HFF-Myc (cell line): Measurements from ENCODE around the gene RNLS.

ENCODE experiments used
- DNase-seq: peaks from one replicate; pipeline ENCODE4 v3.0.0-alpha.2; 2011; ENCODE audit warnings: low read depth; ENCODE audit errors: extremely low read depth
- H3K4me3 ChIP-seq: replicated peaks from 2 replicates; pipeline ENCODE4 v1.5.1; 2011; ENCODE audit warnings: low read depth, mild to moderate bottlenecking, control low read depth, low read length
- CTCF ChIP-seq: IDR thresholded peaks from 2 replicates; pipeline ENCODE4 v1.5.1; 2012; ENCODE audit warnings: mild to moderate bottlenecking, low read depth, low read length, control low read depth; ENCODE audit errors: missing control alignments

Gene RNLS

GRCh38 chr10:88616250-88616977 lies 33.3 kb upstream of the RNLS start:
- no peak for TF ChIP-seq CTCF
- no peak for DNase-seq
- H3K4me3 ChIP-seq, result no peak overlapping the region

DNA sequence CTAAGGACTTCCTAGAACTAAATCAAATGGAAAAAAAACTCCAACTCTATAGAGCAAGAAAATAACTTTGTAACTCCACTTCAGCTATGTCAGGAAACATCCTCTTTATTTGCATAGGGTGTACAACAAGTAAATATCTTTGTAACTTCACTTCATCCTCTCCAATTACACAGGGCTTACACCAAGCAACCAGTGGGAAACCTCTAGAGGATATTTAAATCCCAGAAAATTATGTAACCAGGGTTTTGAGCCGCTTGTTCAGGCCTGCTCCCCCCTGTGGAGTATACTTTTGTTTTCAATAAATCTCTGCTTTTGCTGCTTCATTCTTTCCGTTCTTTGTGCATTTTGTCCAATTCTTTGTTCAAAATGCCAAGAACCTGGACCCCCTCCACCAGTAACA lies 25.7 kb upstream of the RNLS start:
- no peak for DNase-seq
- no peak for TF ChIP-seq CTCF
- H3K4me3 ChIP-seq, result no peak overlapping the region

GRCh38 chr10:88608052-88608732 lies 25.1 kb upstream of the RNLS start:
- H3K4me3 ChIP-seq, result no peak overlapping the region
- TF ChIP-seq CTCF, result no peak
- no peak for DNase-seq

DNA sequence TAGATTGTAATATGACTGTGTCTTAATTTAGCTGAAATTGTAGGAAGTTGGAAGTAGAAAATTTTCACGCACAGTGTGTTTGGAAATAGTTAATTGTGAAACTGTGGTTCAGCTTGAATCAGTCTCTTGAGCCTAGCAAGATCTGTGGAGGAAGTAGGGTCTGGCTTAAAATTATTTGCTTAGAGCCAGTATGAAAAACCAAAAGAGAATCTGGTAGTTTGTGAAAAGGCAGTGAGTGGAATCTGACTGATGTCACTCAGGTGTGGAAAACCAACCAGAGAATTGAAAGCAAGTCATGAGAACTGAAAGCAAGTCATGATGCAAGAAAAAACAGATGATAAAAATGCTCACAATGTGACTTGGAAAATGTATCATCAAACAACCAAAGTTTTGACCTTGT lies 14.9 kb upstream of the RNLS start:
- no peak for TF ChIP-seq CTCF
- no peak for DNase-seq
- H3K4me3 ChIP-seq, result no peak overlapping the region

- no peak for TF ChIP-seq CTCF
- no peak for DNase-seq
- no peak overlapping the region for H3K4me3 ChIP-seq
These were observed 11.4 kb upstream of the RNLS start for GRCh38 chr10:88594482-88594881.

GRCh38 chr10:88592906-88593305 lies 9.8 kb upstream of the RNLS start:
- TF ChIP-seq CTCF, result no peak
- H3K4me3 ChIP-seq, result no peak overlapping the region
- no peak for DNase-seq
